ENCODE data around the gene BCL7B.

BCL7B gene

DNA sequence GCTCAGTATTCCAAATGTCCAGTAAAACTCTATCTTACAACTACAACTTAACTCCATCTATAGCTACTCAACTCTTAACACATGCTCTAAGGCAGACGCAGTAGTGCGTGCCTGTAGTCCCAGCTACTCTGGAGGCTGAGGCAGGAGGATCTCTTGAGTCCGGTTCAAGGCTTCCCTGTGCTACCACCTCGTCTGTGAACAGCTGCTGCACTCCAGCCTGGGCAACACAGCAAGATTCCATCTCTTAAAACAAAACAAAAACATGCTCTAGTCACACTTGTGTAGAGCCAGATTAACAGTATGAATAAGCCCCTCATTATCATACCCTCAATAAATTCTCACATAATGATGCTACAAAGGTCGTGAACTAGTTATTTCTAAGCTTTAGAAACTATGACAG, 39.0 kb downstream of the BCL7B start:
- DNase-seq (ENCODE audit: insufficient read length, low spot score) (no peak), FAIRE-seq (no peak)
- TF ChIP-seq, protein P1, sequence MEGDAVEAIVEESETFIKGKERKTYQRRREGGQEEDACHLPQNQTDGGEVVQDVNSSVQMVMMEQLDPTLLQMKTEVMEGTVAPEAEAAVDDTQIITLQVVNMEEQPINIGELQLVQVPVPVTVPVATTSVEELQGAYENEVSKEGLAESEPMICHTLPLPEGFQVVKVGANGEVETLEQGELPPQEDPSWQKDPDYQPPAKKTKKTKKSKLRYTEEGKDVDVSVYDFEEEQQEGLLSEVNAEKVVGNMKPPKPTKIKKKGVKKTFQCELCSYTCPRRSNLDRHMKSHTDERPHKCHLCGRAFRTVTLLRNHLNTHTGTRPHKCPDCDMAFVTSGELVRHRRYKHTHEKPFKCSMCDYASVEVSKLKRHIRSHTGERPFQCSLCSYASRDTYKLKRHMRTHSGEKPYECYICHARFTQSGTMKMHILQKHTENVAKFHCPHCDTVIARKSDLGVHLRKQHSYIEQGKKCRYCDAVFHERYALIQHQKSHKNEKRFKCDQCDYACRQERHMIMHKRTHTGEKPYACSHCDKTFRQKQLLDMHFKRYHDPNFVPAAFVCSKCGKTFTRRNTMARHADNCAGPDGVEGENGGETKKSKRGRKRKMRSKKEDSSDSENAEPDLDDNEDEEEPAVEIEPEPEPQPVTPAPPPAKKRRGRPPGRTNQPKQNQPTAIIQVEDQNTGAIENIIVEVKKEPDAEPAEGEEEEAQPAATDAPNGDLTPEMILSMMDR (IDR thresholded peaks at IDR 0.05; ENCODE audit: insufficient read depth, missing control alignments), result no peak

DNA sequence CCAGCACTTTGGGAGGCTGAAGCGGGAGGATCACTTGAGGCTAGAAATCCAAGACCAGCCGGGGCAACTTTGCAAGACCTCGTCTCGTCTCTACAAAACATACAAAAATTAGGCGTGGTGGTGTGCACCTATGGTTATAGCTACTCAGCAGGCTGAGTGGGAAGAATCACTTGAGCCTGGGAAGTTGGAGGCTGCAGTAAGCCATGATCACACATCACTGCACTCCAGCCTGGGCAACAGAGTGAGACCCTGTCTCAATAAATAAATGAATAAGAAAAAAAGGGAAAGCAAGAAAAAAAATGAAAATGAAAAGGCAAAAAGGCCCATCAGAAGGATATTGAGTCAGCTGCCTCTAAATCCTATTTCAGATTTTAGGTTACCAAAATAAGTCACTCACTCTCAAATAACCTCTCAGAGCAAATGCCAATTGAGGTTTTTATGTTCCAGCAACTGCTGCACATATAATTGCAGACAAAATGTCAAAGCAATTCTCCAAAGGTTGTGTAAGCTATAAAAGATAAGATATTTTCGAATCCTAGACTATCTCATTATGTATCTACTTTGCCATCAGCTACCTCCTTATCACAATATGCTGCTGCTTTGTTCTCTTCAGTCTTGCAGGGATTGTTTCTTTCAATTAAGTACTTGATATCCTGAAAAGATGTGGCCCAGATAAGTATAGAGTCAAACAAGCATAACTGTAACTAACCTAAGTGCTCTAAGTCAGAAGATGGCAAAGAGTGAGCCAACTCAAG, 40.1 kb downstream of the BCL7B start:
- no peak for DNase-seq (ENCODE audit: insufficient read length, low spot score)
- no peak for FAIRE-seq

DNA sequence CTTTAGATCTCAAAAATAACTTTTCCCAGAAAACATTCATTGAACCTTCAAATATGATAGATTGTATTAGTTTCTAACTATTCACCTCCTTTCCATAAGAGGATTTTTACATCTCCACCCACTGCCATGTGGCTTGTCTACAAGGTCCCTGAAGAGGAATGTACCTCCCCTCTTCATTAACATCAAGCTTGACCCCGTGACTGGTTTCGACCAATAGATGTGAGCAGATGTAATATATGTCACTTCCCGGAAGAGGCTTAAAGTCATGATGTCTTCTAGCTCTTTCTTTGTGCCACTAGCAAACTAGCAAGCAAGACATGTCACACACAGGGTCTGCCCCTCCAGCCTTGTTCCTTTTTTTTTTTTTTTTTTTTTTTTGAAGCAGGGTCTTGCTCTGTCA, 42.3 kb downstream of the BCL7B start:
- TF ChIP-seq, protein P1 (IDR thresholded peaks at IDR 0.05; ENCODE audit: insufficient read depth, missing control alignments), result no peak
- DNase-seq (ENCODE audit: insufficient read length, low spot score) (no peak), FAIRE-seq (no peak)

More for the DNA sequence above, 40.1 kb downstream of the BCL7B start:
- TF ChIP-seq, protein P1 (IDR thresholded peaks at IDR 0.05; ENCODE audit: insufficient read depth, missing control alignments), result no peak

DNA sequence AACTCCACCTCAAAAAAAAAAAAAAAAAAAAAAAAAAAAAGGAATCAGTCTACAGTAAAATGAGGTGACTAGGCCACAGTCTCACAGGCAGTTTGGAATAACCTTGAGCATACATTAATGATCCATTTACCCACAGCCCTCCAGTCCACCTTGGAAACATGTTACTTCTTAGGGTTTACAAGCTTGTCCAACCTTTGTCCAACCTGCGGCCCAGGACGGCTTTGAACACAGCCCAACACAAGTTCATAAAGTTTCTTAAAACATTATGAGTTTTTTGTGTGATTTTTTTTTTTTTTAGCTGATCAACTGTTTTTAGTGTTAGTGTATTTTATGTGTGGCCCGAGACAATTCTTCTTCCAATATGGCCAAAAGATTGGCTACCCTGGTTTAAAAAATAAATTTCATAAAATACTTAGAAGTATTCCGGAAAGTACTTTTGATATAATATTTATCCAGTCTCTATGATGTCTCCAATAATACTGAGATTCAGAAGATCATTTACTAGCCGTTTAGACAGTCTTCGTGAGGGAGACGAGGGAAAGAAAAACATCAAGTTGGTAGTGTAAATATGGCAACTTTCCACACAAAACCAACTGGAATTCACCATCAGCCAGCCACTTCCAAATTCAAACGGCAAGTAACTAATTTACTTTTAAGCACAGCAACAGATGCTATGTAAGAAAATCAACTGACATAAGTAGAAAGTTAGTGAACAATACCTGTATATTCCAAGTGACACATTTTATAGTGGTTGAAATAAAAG, 45.3 kb downstream of the BCL7B start:
- no peak for FAIRE-seq
- DNase-seq (ENCODE audit: insufficient read length, low spot score), result no peak
- TF ChIP-seq, protein P1 (IDR thresholded peaks at IDR 0.05; ENCODE audit: insufficient read depth, missing control alignments), result no peak

DNA sequence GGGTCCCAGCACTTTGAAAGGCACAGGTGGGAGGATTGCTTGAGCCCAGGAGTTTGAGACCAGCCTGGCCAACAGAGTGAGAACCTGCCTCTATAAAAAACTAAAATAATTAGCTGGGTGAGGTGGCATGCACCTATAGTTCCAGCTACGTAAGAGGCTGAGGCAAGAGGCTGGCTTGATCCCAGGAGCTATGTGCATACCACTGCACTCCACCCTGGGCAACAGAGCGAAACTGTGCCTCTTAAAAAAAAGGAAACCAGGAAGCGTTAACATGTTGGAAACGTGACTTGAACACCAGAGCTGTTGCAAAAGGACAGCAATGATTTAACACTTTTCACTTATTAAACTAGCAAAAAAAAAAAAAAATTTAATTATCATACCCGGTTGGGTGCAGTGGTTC, 48.0 kb downstream of the BCL7B start:
- TF ChIP-seq, protein P1 (IDR thresholded peaks at IDR 0.05; ENCODE audit: insufficient read depth, missing control alignments), result no peak
- no peak for FAIRE-seq
- DNase-seq (ENCODE audit: insufficient read length, low spot score), result no peak

DNA sequence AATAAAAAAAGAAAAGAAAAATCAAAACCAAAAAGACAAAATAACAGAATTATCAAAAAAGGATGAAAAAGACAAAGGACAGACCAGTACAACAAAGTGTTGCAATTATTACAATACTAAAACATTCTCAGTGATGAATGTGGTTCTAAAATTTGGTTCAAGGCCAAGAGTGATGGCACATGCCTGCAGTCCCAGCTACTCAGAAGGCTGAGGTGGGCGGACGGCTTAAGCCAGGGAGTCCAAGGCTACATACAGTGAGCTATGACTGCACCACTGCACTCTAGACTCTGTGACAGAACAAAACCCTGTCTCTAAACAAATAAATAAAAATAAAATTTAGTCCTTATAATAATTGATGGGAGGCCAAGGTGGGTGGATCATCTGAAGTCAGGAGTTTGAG, 49.9 kb downstream of the BCL7B start:
- TF ChIP-seq, protein P1 (IDR thresholded peaks at IDR 0.05; ENCODE audit: insufficient read depth, missing control alignments), result no peak
- DNase-seq (ENCODE audit: insufficient read length, low spot score) (no peak), FAIRE-seq (no peak)

DNA sequence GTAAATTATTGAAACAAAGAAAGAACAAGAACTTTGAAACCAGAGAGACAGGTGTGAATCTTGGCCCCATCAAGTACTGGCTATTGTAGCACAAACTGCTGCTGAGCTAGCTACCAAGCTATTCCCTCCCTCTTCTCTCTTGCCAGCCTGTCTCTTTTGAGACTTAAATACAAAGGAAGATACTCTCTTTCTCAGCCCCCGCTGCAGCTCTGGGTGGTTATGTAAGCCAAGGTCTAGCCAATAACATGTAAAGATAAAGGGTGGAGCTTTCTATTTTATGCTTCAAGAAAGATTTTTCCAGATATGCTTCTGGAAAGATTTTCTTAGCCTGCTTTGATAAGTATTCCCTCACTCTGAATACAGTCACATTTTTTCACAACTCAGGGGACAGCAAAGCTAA, 52.6 kb downstream of the BCL7B start:
- DNase-seq (ENCODE audit: insufficient read length, low spot score), result no peak
- TF ChIP-seq, protein P1 (IDR thresholded peaks at IDR 0.05; ENCODE audit: insufficient read depth, missing control alignments), result no peak
- no peak for FAIRE-seq

Measured in D721Med (cell line).